ENCODE measurements around the gene MAP2.

The MAP2 gene

DNA sequence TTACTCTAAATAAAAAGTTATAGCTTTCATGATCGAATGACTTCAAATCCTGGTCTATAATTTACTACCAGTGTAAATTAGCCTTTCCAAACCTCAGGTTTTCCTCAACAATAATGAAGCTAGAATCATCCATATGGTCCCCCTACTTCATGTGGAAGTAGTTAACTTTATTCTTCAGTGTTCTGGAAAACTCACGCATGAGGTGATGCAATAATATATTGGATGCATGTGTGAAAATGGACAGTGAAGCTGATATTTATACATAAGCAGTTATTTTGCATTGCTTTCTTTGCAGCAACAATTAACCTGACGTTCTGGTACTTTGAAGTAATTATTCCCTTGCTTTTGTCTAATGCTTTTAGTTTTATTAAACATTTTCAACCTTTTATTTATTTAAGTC is 329.2 kb downstream of the MAP2 start:
- no peak for ATAC-seq

DNA sequence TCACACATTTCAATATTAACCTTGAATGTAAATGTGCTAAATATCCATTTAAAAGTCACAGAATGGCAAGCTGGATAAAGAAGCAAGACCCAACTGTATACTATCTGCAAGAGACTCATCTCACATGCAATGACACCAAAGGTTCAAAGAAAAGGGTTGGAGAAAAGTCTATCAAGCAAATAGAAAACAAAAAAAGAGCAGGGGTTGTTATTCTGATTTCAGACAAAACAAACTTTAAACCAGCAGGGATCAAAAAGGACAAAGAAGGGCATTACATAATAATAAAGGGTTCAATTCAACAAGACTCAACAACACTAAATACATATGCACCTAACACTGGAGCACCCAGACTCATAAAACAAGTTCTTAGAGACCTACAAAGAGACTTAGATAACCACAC is 333.3 kb downstream of the MAP2 start:
- no peak for ATAC-seq

DNA sequence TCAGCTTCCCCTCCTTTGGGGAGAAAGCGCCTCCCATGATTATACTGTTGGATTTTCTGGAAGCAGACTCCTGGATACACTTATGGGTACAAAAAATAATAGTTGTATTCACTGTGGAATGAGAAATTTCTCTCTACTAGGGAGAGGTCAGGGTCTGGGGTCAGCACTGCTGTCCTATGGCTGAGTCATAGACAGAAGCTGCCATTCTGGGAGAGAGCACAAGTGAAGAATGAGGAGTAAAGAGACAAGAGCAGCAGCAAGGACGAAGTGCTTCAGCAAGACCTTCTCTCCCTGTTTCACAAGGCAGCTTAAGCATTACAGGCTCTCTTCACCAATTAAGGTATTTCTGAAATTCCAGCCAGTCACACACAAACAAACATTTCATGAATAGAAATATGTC is 337.7 kb downstream of the MAP2 start:
- ATAC-seq = no peak

DNA sequence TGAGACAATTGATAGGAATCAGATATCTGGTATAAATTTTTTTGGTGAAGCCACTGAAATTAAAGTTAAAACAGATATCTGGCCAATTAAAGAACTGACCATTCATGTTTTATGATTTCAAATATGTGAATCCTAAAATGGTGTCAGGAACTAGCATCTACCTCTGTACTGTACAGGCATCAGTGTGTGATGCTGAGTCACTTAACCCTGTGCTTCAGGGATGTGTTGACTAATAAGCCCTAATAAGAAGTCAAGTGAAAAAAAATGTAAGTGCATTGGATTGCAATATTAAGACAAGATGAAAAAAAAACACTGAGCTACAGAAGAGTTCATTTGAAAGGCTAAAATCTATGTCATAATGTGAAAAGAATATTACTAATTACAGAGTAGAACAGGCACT is 338.7 kb downstream of the MAP2 start:
- ATAC-seq = no peak

DNA sequence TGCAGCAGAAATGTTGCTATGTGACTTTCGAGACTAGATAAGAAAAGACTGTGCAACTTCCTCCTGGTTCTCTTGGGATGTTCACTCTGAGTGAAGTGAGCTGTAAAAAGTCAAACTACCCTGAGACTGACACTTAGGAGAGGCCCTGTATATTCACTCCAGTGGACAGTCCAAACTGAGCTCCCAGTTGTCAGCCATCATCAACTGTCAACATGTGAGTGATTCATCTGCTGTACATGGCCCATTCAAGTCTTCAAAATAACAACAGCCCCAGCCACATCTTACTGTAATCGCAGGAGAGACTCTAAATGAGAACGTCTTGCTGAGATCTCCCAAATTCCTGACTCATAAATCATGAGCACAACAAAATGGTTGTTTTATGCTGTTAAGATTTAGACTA is 339.3 kb downstream of the MAP2 start:
- no peak for ATAC-seq

DNA sequence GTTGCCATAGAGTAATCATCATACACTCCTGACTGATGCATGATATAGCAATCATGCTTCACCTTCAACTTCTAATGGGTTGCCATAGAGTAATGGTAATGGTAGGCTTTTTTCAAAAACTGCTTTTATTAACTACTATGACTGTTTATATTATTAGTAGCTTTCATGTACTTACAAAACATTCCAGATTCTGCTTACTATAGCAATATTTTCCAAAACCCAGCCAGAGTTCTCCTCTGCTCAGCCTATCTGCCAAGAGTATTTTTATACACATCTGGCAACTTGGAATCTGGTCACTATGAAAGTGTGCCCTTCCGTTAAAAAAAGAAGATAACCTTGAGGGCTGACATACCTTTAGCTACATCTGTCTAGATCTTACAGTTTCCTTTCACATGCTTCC is 342.8 kb downstream of the MAP2 start:
- no peak for ATAC-seq

DNA sequence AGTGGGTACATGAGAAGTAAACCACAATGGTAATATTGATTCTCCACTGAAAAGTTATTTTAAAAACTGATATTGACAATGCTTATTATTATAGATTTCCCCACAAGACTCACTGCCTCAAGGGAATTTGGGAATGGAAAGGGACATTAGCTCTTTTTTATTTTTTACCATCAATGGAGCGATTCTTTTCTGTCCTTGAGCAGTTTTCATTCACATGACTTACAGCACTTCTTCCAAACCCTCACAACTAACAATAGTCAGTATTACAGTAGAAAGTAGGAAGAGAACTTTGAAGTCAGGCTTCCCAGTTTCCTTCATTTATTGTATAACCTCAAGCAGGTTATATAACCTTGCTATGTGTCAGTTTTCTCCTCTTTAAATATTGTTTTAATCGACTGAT is 343.5 kb downstream of the MAP2 start:
- ATAC-seq = no peak

DNA sequence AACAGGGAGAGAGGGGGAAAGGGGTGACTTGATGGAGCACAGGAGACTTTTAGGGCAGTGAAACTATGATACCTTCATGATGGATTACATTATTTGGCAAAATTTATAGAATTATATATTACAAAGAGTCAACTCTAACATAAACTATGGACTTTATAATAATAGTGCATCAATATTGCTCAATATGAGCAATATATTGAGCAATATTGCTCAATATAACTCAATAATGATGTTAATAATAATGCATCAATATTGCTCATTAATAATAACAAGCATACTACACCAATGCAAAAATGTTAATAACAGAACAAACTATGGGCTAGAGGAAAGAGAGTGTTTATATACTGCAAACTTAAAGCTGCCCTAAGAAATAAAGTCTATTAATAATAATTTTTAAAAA is 344.7 kb downstream of the MAP2 start:
- ATAC-seq = no peak

DNA sequence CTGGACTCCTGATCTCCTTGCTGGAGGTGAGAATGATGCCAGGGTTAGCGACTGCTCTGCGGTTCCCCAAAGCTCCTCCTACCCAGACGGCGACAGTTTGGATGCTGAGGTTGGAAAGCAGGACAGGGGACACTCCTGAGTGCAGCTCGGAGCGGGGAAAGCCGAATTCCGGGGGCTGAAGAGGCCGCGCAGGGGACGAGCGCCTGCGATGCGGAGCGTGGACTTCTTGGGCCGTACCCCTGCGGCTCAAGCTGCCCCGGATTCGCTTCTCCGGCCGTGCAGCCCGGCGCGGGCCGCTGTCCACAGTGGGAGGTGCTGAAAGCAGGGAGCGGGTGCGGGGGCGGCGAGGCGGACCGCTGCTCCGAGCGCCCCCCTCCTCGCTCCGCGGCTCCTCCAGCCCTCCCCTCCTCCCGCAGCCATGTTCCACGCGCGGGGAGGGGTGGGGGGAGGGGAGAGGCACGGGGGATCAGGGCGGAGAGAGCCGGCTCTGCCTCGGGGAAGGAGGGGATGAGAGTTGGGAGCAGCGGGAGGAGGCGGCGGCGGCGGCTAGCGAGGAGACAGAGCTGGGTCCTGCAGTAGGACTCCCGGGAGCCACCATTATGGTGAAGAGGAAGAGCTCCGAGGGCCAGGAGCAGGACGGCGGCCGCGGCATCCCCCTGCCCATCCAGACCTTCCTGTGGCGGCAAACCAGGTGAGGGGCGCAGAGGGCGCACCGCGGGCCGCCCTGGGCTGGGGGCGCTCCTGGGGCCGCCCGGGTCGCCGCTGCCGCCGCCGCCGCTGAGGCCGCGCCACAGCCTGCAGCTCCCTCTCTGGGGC is 347.8 kb downstream of the MAP2 start, which contains the start of gene UNC80:
TSS of gene UNC80 (plus strand) at position 359 of the 816 bp plus-strand sequence. CDS start at position 600, 241 bp downstream.
- no peak for ATAC-seq

DNA sequence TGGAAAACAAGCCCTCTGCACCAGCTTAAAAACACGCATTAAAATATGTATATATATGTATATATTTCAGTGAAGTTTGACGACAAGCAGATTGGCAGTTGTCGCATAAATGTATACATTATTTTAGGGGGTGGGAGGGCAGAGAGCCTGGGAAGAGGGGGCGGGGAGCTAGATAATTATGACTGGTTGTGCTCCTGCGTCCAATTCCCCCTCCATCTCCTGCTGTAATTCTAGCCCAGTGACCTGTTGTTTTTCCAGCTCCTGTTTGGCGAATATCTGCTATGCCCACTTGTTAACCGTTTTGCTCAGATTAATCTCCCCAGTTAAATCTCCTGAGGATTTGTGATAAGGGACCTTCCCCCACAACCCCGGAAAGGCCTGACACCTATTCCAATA is 348.4 kb downstream of the MAP2 start:
- ATAC-seq = no peak

DNA sequence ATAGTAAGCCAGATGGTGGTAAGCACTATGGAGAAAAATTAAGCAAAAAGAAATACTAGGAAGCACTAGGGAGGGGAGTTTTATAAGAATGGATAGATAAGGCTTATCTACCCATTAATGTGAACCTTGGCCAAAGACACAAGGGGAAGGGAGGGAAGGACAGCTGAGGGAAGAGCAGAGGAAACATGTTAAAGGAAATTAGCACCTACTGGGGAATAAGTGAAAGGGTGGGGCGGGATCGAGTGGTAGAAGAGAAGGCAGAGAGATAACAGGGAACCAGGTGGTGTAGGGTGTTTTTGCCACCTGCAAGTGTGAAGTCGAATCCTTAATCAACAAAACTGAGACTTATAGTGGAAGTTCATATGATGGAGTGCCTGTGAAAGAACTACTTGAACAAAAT is 349.5 kb downstream of the MAP2 start:
- ATAC-seq = no peak

All from activated CD4-positive, CD25-positive, alpha-beta regulatory T cell treated with anti-CD3 and anti-CD28 coated beads, Interleukin-2, amount 50 U/mL, for 24 hours (primary cell).